Measurements from ENCODE around the gene HYPK.

The HYPK gene

GRCh38 chr15:43800286-43801141 is at the start of gene HYPK:
Gene HYPK, plus strand, starts transcription at chr15:43800599. Its CDS starts 24 bp downstream, at chr15:43800623.
- DNase-seq, result peak; percentile 57

- no peak for DNase-seq
Measured at GRCh38 chr15:43751885-43752284, 48.5 kb upstream of the HYPK start.

GRCh38 chr15:43762824-43763223 is 37.6 kb upstream of the HYPK start:
- DNase-seq, result no peak

GRCh38 chr15:43763819-43764446 is 36.5 kb upstream of the HYPK start:
- DNase-seq, result no peak

GRCh38 chr15:43769584-43770228 is 30.7 kb upstream of the HYPK start:
- peak; percentile 34 for DNase-seq

- DNase-seq, result no peak
Measured at GRCh38 chr15:43771816-43772215, 28.6 kb upstream of the HYPK start.

GRCh38 chr15:43772624-43773023 is 27.8 kb upstream of the HYPK start:
- DNase-seq, result no peak

GRCh38 chr15:43774062-43774461 is 26.3 kb upstream of the HYPK start:
- no peak for DNase-seq

- peak; percentile 54 for DNase-seq
Measured at GRCh38 chr15:43775411-43775965, 24.9 kb upstream of the HYPK start.

- DNase-seq, result peak; percentile 45
Measured at GRCh38 chr15:43776101-43776717, 24.2 kb upstream of the HYPK start.

- peak; percentile 85 for DNase-seq
Measured at GRCh38 chr15:43776718-43777266, 23.6 kb upstream of the HYPK start, which contains the start of gene ELL3. Gene ELL3, minus strand, starts transcription at chr15:43776966. Its CDS starts 65 bp downstream, at chr15:43776901.

- peak; percentile 85 for DNase-seq
Measured at GRCh38 chr15:43777267-43777914, 23.0 kb upstream of the HYPK start.

- DNase-seq, result no peak
Measured at GRCh38 chr15:43779016-43779415, 21.4 kb upstream of the HYPK start.

- DNase-seq, result no peak
Measured at GRCh38 chr15:43789409-43789808, 11.0 kb upstream of the HYPK start.

- DNase-seq, result peak; percentile 85
Measured at GRCh38 chr15:43791993-43792760, 8.2 kb upstream of the HYPK start, which contains the start of gene SERF2. Gene SERF2, plus strand, starts transcription at chr15:43792320. Its CDS starts 57 bp downstream, at chr15:43792377.

GRCh38 chr15:43792761-43793476 is 7.5 kb upstream of the HYPK start:
- no peak for DNase-seq

- DNase-seq, result no peak
Measured at GRCh38 chr15:43793647-43794046, 6.8 kb upstream of the HYPK start.

- no peak for DNase-seq
Measured at GRCh38 chr15:43794269-43795037, 5.9 kb upstream of the HYPK start.

GRCh38 chr15:43795197-43795596 is 5.2 kb upstream of the HYPK start:
- no peak for DNase-seq

GRCh38 chr15:43795997-43796396 is 4.4 kb upstream of the HYPK start:
- no peak for DNase-seq

All from NCI-H510A treated with DMSO at 0.1 percent for 48 hours (cell line).